Measurements from ENCODE around the gene MANSC1.

MANSC1 gene

GRCh38 chr12:12349711-12350665 is at the start of gene MANSC1:
TSS of gene MANSC1 (minus strand) at chr12:12350242. CDS start at chr12:12343314, 6,928 bp downstream.
- no peaks in the 10 kb centered on the region for H3K9me3 ChIP-seq (ENCODE audit: control insufficient read depth, insufficient read depth, low read length)
- peak within 1 kb of the TSS; percentile 37 for H3K9ac ChIP-seq (ENCODE audit: low read depth, low read length)
- peaks cover 10% of the 10 kb centered on the region for H3K4me1 ChIP-seq (ENCODE audit: control insufficient read depth, insufficient read depth, low read length)
- H3K4me3 ChIP-seq (ENCODE audit: low read depth, low read length): peak within 1 kb of the TSS; percentile 76
- no peaks in the 10 kb centered on the region for H3K36me3 ChIP-seq (ENCODE audit: control insufficient read depth, insufficient read depth, low read length)
- peaks cover 5% of the 10 kb centered on the region for H3K27me3 ChIP-seq (ENCODE audit: control insufficient read depth, insufficient read depth, low read length)

DNA sequence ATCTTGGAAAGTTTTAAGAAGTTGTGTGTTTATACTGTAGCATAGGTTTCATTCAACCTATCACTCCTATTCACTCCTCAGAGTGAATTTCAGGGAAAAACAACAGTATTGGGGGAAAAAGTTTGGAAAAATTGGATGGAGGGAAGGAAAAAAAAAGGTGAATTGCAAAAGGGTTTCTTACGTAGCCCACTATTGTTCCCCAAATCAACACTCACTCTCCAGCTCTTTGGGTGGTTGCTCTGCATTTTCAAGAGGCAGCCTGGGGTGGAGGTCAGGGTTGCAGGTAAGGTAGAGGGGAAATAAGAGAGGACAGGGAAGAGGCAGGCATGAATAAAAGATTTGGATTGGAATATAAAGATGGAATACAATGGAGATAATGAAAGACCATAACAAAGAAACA is 49.1 kb upstream of the MANSC1 start:
- H3K27me3 ChIP-seq (ENCODE audit: control insufficient read depth, insufficient read depth, low read length): no peaks in the 10 kb centered on the region
- H3K36me3 ChIP-seq (ENCODE audit: control insufficient read depth, insufficient read depth, low read length): no peaks in the 10 kb centered on the region
- H3K9me3 ChIP-seq (ENCODE audit: control insufficient read depth, insufficient read depth, low read length): no peaks in the 10 kb centered on the region
- peak overlapping the region; percentile 17 for H3K9ac ChIP-seq (ENCODE audit: low read depth, low read length)
- no peak overlapping the region for H3K4me3 ChIP-seq (ENCODE audit: low read depth, low read length)
- peaks cover 17% of the 10 kb centered on the region for H3K4me1 ChIP-seq (ENCODE audit: control insufficient read depth, insufficient read depth, low read length)

DNA sequence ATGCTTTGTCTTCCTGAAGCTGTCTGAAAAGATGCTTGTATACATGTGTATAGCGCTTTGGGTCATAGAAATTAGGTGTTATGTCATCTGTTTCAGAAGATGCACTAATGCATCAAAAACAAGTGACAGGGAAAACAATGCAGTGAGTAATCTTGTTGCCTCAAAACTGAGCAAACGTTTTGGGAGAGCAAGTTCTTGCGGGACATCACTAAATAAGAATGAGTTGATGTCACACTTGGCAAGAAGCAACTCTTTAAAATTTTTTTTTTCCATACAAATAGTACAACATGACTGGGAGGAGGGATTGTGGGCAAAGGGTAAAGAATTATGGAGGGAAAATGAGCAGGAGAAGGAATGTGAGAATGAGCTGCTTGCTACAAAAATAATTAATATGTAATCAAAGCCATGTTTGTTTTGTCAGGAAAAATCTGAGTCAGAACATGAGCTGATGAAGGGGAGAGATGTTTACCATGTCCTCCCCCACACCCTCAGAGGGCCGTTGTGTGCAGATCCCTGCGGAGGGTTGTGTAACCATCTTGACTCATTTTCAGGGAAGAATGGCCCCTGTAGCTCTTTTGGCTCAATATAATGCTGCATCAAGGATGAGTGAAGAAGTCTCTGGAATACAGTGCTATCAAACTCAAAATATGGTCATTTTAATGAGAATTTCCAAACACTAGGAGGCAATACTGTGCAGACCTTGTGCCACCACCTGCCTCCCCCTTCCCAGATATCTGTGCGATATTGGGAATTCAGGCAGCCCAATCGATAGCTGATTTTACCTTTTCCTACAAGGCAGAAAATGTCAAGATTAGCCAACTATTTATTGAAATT is 48.2 kb upstream of the MANSC1 start:
- H3K27me3 ChIP-seq (ENCODE audit: control insufficient read depth, insufficient read depth, low read length): no peaks in the 10 kb centered on the region
- no peak overlapping the region for H3K9ac ChIP-seq (ENCODE audit: low read depth, low read length)
- H3K36me3 ChIP-seq (ENCODE audit: control insufficient read depth, insufficient read depth, low read length): no peaks in the 10 kb centered on the region
- H3K4me3 ChIP-seq (ENCODE audit: low read depth, low read length): no peak overlapping the region
- peaks cover 13% of the 10 kb centered on the region for H3K4me1 ChIP-seq (ENCODE audit: control insufficient read depth, insufficient read depth, low read length)
- no peaks in the 10 kb centered on the region for H3K9me3 ChIP-seq (ENCODE audit: control insufficient read depth, insufficient read depth, low read length)

DNA sequence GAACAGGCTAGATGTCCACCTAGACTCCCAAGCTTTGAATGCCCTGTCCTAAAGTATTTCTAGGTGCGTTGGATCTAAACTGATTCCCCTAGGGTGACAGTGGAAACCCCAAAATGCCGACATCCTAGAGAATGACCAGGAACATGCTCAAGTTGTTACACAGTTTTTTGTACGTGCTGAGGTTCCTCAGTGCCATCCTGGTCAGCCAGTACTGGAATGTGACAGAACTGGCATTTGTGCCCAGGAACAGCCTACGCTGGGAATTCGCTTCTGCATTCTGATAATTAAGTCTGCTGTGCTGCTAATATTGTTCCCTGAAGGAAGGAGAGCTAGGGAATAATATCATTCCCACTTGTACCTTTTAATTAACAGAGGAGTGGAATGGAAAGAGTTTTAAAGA is 47.1 kb upstream of the MANSC1 start:
- H3K9me3 ChIP-seq (ENCODE audit: control insufficient read depth, insufficient read depth, low read length): no peaks in the 10 kb centered on the region
- H3K27me3 ChIP-seq (ENCODE audit: control insufficient read depth, insufficient read depth, low read length): no peaks in the 10 kb centered on the region
- H3K36me3 ChIP-seq (ENCODE audit: control insufficient read depth, insufficient read depth, low read length): no peaks in the 10 kb centered on the region
- no peak overlapping the region for H3K4me3 ChIP-seq (ENCODE audit: low read depth, low read length)
- H3K4me1 ChIP-seq (ENCODE audit: control insufficient read depth, insufficient read depth, low read length): peaks cover 13% of the 10 kb centered on the region
- H3K9ac ChIP-seq (ENCODE audit: low read depth, low read length): no peak overlapping the region

GRCh38 chr12:12396694-12397093 is 46.7 kb upstream of the MANSC1 start:
- no peak overlapping the region for H3K9ac ChIP-seq (ENCODE audit: low read depth, low read length)
- H3K27me3 ChIP-seq (ENCODE audit: control insufficient read depth, insufficient read depth, low read length): no peaks in the 10 kb centered on the region
- H3K36me3 ChIP-seq (ENCODE audit: control insufficient read depth, insufficient read depth, low read length): no peaks in the 10 kb centered on the region
- peaks cover 13% of the 10 kb centered on the region for H3K4me1 ChIP-seq (ENCODE audit: control insufficient read depth, insufficient read depth, low read length)
- no peak overlapping the region for H3K4me3 ChIP-seq (ENCODE audit: low read depth, low read length)
- H3K9me3 ChIP-seq (ENCODE audit: control insufficient read depth, insufficient read depth, low read length): no peaks in the 10 kb centered on the region

- Histone ChIP-seq H3K9me3 (ENCODE audit: control insufficient read depth, insufficient read depth, low read length) (no peaks in the 10 kb centered on the region), H3K4me3 (ENCODE audit: low read depth, low read length) (no peak overlapping the region), H3K9ac (ENCODE audit: low read depth, low read length) (no peak overlapping the region), H3K4me1 (ENCODE audit: control insufficient read depth, insufficient read depth, low read length) (no peaks in the 10 kb centered on the region), H3K36me3 (ENCODE audit: control insufficient read depth, insufficient read depth, low read length) (no peaks in the 10 kb centered on the region), H3K27me3 (ENCODE audit: control insufficient read depth, insufficient read depth, low read length) (no peaks in the 10 kb centered on the region)
Observed at GRCh38 chr12:12393171-12393570, 43.1 kb upstream of the MANSC1 start.

- Histone ChIP-seq H3K36me3 (ENCODE audit: control insufficient read depth, insufficient read depth, low read length) (no peaks in the 10 kb centered on the region), H3K9me3 (ENCODE audit: control insufficient read depth, insufficient read depth, low read length) (no peaks in the 10 kb centered on the region), H3K4me3 (ENCODE audit: low read depth, low read length) (no peak overlapping the region), H3K9ac (ENCODE audit: low read depth, low read length) (no peak overlapping the region), H3K27me3 (ENCODE audit: control insufficient read depth, insufficient read depth, low read length) (no peaks in the 10 kb centered on the region), H3K4me1 (ENCODE audit: control insufficient read depth, insufficient read depth, low read length) (no peaks in the 10 kb centered on the region)
Observed at GRCh38 chr12:12392413-12392812, 42.4 kb upstream of the MANSC1 start.

GRCh38 chr12:12387501-12387900 is 37.5 kb upstream of the MANSC1 start:
- Histone ChIP-seq H3K9me3 (ENCODE audit: control insufficient read depth, insufficient read depth, low read length) (no peaks in the 10 kb centered on the region), H3K9ac (ENCODE audit: low read depth, low read length) (no peak overlapping the region), H3K27me3 (ENCODE audit: control insufficient read depth, insufficient read depth, low read length) (no peaks in the 10 kb centered on the region), H3K4me3 (ENCODE audit: low read depth, low read length) (no peak overlapping the region), H3K4me1 (ENCODE audit: control insufficient read depth, insufficient read depth, low read length) (peaks cover 6% of the 10 kb centered on the region), H3K36me3 (ENCODE audit: control insufficient read depth, insufficient read depth, low read length) (no peaks in the 10 kb centered on the region)

DNA sequence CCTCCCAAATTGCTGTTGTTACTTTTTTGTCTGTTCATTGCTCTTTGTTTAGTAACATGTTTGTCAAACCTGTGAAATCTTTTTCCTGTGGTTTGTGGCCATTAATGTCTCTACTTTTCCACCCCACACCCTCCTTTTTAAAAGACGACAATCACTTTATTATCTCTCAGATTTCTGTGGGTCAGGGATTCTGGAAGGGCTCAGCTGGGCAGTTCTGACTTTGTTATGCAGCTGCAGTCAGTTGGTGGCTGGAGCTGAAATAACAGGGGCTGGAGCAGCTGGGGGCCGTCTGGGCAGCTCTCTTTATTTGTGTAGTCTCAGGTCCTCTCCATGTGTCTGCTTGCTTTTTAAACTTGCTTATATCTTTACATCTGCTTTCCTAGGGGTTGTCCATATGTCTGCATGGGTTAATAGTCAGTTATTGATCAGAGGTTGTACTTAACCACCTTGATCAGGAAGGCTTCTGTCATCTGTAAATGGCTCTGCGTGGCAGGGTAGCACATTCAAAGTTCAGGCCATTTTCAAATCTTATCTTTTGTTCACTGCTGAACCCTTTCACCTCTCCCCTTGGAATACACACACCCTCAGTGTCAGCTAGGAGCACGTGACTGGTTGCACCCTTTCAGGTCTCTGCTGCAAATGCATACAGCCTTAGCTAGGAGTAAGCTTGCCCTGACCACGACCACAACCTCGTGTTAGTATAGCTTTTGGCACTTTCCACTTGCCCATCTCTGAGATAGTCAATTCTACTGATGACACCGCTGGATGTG is 34.7 kb upstream of the MANSC1 start:
- Histone ChIP-seq H3K4me3 (ENCODE audit: low read depth, low read length) (no peak overlapping the region), H3K9me3 (ENCODE audit: control insufficient read depth, insufficient read depth, low read length) (no peaks in the 10 kb centered on the region), H3K27me3 (ENCODE audit: control insufficient read depth, insufficient read depth, low read length) (no peaks in the 10 kb centered on the region), H3K4me1 (ENCODE audit: control insufficient read depth, insufficient read depth, low read length) (peaks cover 6% of the 10 kb centered on the region), H3K9ac (ENCODE audit: low read depth, low read length) (no peak overlapping the region), H3K36me3 (ENCODE audit: control insufficient read depth, insufficient read depth, low read length) (no peaks in the 10 kb centered on the region)

DNA sequence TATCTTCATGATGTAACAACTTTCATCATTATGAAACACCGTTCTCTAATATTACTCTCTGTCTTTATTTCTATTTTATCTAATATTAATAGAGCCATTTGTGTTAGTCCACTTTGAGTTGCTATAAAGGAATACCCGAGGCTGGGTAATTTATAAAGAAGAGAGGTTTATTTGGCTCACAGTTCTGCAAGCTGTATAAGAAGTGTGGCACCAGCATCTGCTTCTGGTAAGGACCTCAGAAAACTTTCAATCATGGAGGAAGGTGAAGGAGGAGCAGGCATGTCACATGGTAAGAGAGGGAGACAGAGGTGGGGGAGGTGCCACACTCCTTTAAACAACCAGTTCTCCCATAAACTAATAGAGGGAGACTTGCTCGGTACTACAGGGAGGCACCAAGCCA is 31.9 kb upstream of the MANSC1 start:
- Histone ChIP-seq H3K27me3 (ENCODE audit: control insufficient read depth, insufficient read depth, low read length) (no peaks in the 10 kb centered on the region), H3K36me3 (ENCODE audit: control insufficient read depth, insufficient read depth, low read length) (no peaks in the 10 kb centered on the region), H3K4me1 (ENCODE audit: control insufficient read depth, insufficient read depth, low read length) (peaks cover 6% of the 10 kb centered on the region)

DNA sequence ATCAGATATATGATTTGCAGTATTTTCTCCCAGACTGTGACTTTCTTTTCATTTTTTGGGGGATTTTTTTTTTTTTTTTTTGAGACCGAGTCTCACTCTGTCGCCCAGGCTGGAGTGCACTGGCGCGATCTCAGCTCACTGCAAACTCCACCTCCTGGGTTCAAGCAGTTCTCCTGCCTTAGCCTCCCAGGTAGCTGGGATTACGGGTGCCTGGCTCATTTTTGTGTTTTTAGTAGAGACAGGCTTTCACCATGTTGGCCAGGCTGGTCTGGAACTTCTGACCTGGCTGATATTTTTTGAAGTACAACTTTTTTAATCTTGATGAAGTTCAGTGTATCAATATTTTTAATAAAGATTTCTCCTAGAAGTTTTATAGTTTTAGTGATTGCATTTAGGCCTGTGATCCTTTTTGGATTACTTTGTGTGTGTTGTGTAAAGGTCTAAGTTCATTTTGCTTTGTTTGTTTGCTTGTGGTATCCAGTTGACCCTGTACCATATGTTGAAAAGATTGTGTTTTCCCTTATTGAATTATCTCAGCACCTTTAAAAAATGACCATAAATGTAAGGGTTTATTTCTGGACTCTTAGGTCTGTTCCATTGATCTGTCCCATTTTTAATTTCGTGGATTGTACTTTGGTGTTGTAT is 31.0 kb upstream of the MANSC1 start:
- Histone ChIP-seq H3K4me1 (ENCODE audit: control insufficient read depth, insufficient read depth, low read length) (peaks cover 6% of the 10 kb centered on the region), H3K9ac (ENCODE audit: low read depth, low read length) (no peak overlapping the region), H3K36me3 (ENCODE audit: control insufficient read depth, insufficient read depth, low read length) (no peaks in the 10 kb centered on the region), H3K27me3 (ENCODE audit: control insufficient read depth, insufficient read depth, low read length) (no peaks in the 10 kb centered on the region), H3K9me3 (ENCODE audit: control insufficient read depth, insufficient read depth, low read length) (no peaks in the 10 kb centered on the region), H3K4me3 (ENCODE audit: low read depth, low read length) (no peak overlapping the region)

More for the DNA sequence above, 31.9 kb upstream of the MANSC1 start:
- H3K9me3 ChIP-seq (ENCODE audit: control insufficient read depth, insufficient read depth, low read length): no peaks in the 10 kb centered on the region
- no peak overlapping the region for H3K9ac ChIP-seq (ENCODE audit: low read depth, low read length)
- no peak overlapping the region for H3K4me3 ChIP-seq (ENCODE audit: low read depth, low read length)
